T-cell (primary cell): ENCODE results near the gene LHCGR. TPM values are rescaled to one million over a fixed set of nuclear protein-coding genes. Genes with fewer than 3 reads are reported as not detected.

Source experiments
- total RNA-seq, 35 experiments: library from RNA in 6 of 35; stranded (reverse) in 6 of 35; fragments of 120-200 nt in 1 of 35; gene quantifications; one replicate each; pipeline versions ENCODE4 v1.2.1 to v1.2.4 and lab custom pipeline; 2013 to 2026

The LHCGR gene
- total RNA-seq, 5 donors from 2014 or later (not counting 1 experiment from before 2014, with no cell fraction given) = not detected

Other genes starting within 250 kb of the LHCGR start
- 1 to 10 TPM; 2.5 to 3.8 (median 2.6) TPM for gene STON1, start 225.6 kb downstream of the LHCGR start, total RNA-seq
- gene GTF2A1L, start 137.9 kb downstream of the LHCGR start, total RNA-seq = not detected